GM13977 (cell line): ENCODE data around the gene GLDC.

Source experiments
- DNase-seq: peaks from one replicate; pipeline ENCODE4 v3.0.0; 2012; ENCODE audit warnings: low spot score
- in situ Hi-C: fragments of 300-500 bp; cut with MboI; formaldehyde crosslinking; loops from one replicate; pipeline ENCODE4 v1.12.0; 2022; ENCODE audit warnings: low sequenced_read_pairs, low pct_unique_long_range_greater_than_20kb, mixed read lengths, inconsistent platforms; ENCODE audit not compliant: unreplicated experiment
- TF ChIP-seq, protein P1 (sequence below): IDR thresholded peaks from 2 replicates; pipeline ENCODE4 v1.5.1; 2012; ENCODE audit warnings: mild to moderate bottlenecking, control low read depth; ENCODE audit not compliant: insufficient read depth; ENCODE audit errors: extremely low read depth, missing control alignments

The GLDC gene

DNA sequence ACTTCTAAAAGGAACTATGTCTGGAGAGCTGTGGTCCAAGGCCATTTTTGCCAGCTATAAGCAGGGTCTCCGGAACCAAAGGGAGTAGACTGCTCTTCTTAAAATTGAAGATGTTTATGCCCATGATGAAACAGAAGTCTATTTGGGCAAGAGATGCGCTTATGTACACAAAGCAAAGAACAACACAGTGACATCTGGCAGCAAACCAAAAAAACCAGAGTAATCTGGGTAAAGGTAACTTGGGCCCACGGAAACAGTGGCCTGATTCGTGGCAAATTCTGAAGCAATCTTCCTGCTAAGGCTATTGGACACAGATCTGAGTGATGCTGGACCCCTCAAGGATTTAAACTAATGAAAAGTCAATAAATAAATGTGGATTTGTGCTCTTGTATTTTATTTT, 29.7 kb upstream of the GLDC start:
- TF ChIP-seq, protein P1, sequence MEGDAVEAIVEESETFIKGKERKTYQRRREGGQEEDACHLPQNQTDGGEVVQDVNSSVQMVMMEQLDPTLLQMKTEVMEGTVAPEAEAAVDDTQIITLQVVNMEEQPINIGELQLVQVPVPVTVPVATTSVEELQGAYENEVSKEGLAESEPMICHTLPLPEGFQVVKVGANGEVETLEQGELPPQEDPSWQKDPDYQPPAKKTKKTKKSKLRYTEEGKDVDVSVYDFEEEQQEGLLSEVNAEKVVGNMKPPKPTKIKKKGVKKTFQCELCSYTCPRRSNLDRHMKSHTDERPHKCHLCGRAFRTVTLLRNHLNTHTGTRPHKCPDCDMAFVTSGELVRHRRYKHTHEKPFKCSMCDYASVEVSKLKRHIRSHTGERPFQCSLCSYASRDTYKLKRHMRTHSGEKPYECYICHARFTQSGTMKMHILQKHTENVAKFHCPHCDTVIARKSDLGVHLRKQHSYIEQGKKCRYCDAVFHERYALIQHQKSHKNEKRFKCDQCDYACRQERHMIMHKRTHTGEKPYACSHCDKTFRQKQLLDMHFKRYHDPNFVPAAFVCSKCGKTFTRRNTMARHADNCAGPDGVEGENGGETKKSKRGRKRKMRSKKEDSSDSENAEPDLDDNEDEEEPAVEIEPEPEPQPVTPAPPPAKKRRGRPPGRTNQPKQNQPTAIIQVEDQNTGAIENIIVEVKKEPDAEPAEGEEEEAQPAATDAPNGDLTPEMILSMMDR: no peak
- DNase-seq: no peak
- in situ Hi-C loops: no loop called here

DNA sequence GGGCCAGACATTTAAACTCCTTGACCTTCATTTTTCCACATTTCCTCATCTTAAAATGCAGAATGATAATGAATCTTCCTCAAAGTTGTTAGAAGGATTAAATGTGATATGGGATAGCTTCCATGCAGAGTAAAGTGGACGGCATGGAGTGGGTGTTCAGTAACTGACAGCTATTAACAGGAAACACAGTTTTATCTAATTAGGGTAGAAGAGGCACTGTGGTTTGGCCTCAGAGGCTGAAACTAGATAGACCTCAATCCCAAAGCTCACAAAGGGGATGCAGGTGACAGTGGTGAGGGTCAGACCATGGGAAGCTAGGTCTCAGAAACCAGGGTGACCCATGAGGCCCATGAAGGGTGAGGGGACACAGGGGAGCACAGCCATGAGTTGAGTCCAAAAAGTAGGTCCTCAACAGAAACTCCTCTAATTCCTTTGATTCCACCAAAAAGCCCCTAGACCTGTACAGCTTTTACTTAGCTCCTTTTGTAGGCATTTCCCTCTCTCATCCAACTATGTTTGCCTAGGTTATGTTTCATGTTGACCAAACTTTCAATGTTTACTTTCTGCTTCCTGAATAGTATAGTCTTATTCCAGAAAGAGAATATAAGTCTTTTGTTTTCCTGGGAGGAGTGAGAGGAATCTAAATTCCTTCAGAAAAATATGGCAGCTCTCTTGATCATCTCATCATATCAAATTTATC, 27.9 kb upstream of the GLDC start:
- in situ Hi-C loops: no loop called here
- TF ChIP-seq, protein P1: no peak
- no peak for DNase-seq

DNA sequence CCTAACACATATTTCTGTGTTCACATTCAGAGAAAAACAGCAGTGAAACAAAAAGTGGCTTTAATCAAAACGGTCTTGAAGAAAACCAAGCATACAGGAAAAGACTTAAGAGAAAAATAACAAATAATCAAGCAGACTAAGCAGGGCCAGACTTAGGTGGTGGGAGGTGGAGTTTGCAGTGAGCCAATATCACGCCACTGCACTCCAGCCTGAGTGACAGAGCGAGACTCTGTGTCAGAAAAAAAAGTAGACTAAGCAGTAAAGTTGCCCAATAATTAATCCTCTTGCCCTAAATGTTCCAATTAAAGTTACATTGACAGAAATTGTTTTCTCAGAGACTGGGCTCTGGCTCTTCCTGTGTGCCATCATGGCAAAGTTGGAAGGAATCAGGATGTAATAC, 26.6 kb upstream of the GLDC start:
- in situ Hi-C loops: no loop called here
- TF ChIP-seq, protein P1: no peak
- DNase-seq: no peak

DNA sequence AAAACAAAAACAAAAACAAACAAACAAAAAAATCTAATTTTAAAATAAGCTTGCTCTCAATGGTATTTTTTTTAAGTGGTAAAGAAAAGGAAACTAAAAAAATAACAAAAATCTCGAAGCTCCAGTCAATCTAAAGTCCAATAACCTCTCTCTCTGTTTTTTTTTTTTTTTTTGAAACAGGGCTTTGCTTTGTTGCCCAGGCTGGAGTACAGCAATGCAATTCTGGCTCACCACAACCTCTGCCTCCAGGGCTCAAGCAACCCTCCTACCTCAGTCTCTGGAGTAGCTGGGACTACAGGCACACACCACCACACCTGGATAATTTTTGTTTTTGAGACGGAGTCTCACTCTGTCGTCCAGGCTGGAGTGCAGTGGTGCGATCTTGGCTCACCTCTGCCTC, 25.9 kb upstream of the GLDC start:
- in situ Hi-C loops: no loop called here
- TF ChIP-seq, protein P1: no peak
- no peak for DNase-seq

DNA sequence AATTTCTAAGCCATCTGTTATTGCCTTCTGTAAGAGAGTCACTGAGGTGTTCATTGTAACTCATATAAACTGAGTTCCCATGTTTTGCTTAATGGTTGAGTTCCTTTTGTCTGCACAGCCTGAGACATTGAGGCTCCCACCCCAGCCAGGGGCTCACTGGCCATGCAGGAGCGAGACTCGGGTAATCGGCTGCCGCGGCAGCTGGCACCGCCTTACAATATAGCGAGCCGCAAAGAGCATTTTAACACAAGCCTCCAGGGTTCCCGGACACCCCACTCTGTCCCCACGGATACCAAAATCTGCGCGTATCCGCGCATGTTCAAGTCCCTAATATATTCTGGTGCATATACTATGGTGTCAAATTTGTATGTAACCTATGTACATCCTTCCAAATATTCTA, 24.4 kb upstream of the GLDC start:
- TF ChIP-seq, protein P1: no peak
- in situ Hi-C loops: no loop called here
- no peak for DNase-seq

DNA sequence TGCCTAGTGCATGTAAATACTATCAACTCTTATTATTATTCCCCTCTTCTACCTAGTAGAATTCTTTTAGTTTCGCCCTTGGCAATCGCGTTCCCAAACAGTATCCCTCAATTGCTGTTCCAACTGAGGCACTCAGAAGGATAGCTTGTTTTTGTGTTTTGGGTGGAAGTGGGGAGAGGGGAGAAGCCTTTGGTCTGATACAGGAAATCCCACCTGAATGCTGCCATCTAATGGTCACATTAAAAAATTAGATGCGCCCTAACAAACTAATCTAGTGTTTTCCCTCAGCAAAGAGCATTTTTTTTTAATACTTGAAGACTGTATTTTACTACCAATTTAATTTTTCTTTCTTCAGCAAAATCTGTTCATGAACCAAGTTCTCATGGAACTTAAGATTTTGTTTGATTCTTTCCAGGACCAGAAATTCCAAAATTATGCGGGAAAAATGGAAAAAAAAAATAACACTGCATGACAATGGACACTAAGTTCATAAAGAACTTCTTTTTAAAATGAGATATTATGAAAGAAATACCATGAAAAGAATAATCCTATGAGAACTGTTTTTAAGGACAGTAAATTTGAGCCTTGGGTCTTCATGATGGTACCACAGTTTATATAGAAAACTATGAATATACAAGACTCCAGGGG, 22.2 kb upstream of the GLDC start:
- TF ChIP-seq, protein P1: peak; percentile 52
- DNase-seq: peak; percentile 68
- in situ Hi-C loops: no loop called here
